Liver (tissue), 9 donors: Measurements from ENCODE around the gene UBE2L3. TPM values are rescaled to one million over a fixed set of nuclear protein-coding genes. Genes with fewer than 3 reads are reported as not detected.

Source experiments
- DNase-seq: peaks from one replicate; pipeline ENCODE4 v3.0.0-alpha.2; 2017; ENCODE audit warnings: low spot score
- H3K27ac ChIP-seq, 2 donors: one replicate each; pipeline ENCODE4 v1.7.0; 2013; ENCODE audit warnings: inconsistent platforms in 2 of 2, low read length in 2 of 2, control low read depth in 1 of 2, low read depth in 1 of 2, mild to moderate bottlenecking in 1 of 2
- H3K27me3 ChIP-seq, 4 donors: one replicate each; pipeline versions ENCODE4 v1.6.1 to v1.7.0; 2013; ENCODE audit warnings: low read length in 3 of 4, inconsistent platforms in 1 of 4, mild to moderate bottlenecking in 1 of 4, moderate library complexity in 1 of 4; ENCODE audit not compliant: control insufficient read depth in 4 of 4, insufficient read depth in 4 of 4
- H3K36me3 ChIP-seq, 4 donors: one replicate each; pipeline versions ENCODE4 v1.6.1 to v1.7.0; 2013; ENCODE audit warnings: low read length in 3 of 4, mild to moderate bottlenecking in 3 of 4, low read depth in 1 of 4, moderate library complexity in 1 of 4; ENCODE audit not compliant: control insufficient read depth in 4 of 4, insufficient read depth in 3 of 4
- H3K4me1 ChIP-seq, 4 donors: one replicate each; pipeline versions ENCODE4 v1.6.1 to v1.7.0; 2013; ENCODE audit warnings: low read length in 3 of 4, mild to moderate bottlenecking in 3 of 4, moderate library complexity in 1 of 4; ENCODE audit not compliant: control insufficient read depth in 4 of 4, insufficient read depth in 4 of 4
- H3K4me3 ChIP-seq, 3 donors: one replicate each; pipeline versions ENCODE4 v1.6.1 to v1.7.0; 2013; ENCODE audit warnings: low read length in 3 of 3, control low read depth in 1 of 3, low read depth in 1 of 3, mild to moderate bottlenecking in 1 of 3
- H3K9ac ChIP-seq, 2 donors: one replicate each; pipeline ENCODE4 v1.7.0; 2013; ENCODE audit warnings: low read length in 2 of 2, mild to moderate bottlenecking in 2 of 2, moderate library complexity in 2 of 2, control low read depth in 1 of 2, low read depth in 1 of 2
- H3K9me3 ChIP-seq, 4 donors: one replicate each; pipeline versions ENCODE4 v1.6.1 to v1.7.0; 2013; ENCODE audit warnings: low read length in 3 of 4; ENCODE audit not compliant: control insufficient read depth in 4 of 4
- EGR1 ChIP-seq, 2 donors: IDR thresholded peaks; 2 replicates each; pipeline ENCODE4 v1.6.1; 2016 to 2018; ENCODE audit warnings: antibody characterized with exemption in 2 of 2, low read depth in 2 of 2
- FOXA1 ChIP-seq: IDR thresholded peaks from 2 replicates; pipeline ENCODE4 v1.6.1; 2016; ENCODE audit warnings: antibody characterized with exemption
- FOXA2 ChIP-seq: IDR thresholded peaks from 2 replicates; pipeline ENCODE4 v1.6.1; 2016; ENCODE audit warnings: antibody characterized with exemption
- HNF4A ChIP-seq, 2 donors: conservative IDR thresholded peaks; 2 replicates each; pipeline ENCODE4 v1.6.1; 2016; ENCODE audit warnings: antibody characterized with exemption in 2 of 2, mild to moderate bottlenecking in 2 of 2
- HNF4G ChIP-seq: IDR thresholded peaks from 2 replicates; pipeline ENCODE4 v1.6.1; 2016; ENCODE audit warnings: antibody characterized with exemption
- NR2F2 ChIP-seq: IDR thresholded peaks from 2 replicates; pipeline ENCODE4 v1.6.1; 2016; ENCODE audit warnings: antibody characterized with exemption
- RAD21 ChIP-seq, 2 donors: IDR thresholded peaks; 2 replicates each; pipeline ENCODE4 v1.6.1; 2016; ENCODE audit warnings: antibody characterized with exemption in 2 of 2, mild to moderate bottlenecking in 2 of 2
- RXRA ChIP-seq, 2 donors: IDR thresholded peaks; 2 replicates each; pipeline ENCODE4 v1.6.1; 2017 to 2018; ENCODE audit warnings: antibody characterized with exemption in 2 of 2, mild to moderate bottlenecking in 1 of 2
- SP1 ChIP-seq: IDR thresholded peaks from 2 replicates; pipeline ENCODE4 v1.6.1; 2018; ENCODE audit warnings: antibody characterized with exemption, mild to moderate bottlenecking
- YY1 ChIP-seq: IDR thresholded peaks from 2 replicates; pipeline ENCODE4 v1.6.1; 2016; ENCODE audit warnings: antibody characterized with exemption, mild to moderate bottlenecking
- WGBS: extraction: QIAGEN DNeasy Blood & Tissue Kit; methylation state at CpG from one replicate; pipeline ENCODE4 v1.1.7; 2013; 5-methylcytosine and 5-hydroxymethylcytosine counted together
- polyA plus RNA-seq, 2 donors: library from polyadenylated mRNA; stranded (reverse) in 1 of 2; unstranded in 1 of 2; fragments of 200-250 nt in 1 of 2; fragments of >200 nt in 1 of 2; fragmentation: Nextera tagmentation in 1 of 2; extraction: Ambion mirVana in 1 of 2; gene quantifications; one replicate each; pipeline versions ENCODE4 v1.2.1 to v1.2.3, GENCODE V29; 2013 to 2015
- total RNA-seq, 2 donors: library from RNA; depleted of rRNA; stranded (reverse); fragments of >200 nt; gene quantifications; one replicate each; pipeline ENCODE4 v1.2.3, GENCODE V29; 2014
- TF ChIP-seq, protein P1 (sequence below): IDR thresholded peaks from 2 replicates; pipeline ENCODE4 v1.6.1; 2016; ENCODE audit warnings: antibody characterized with exemption, mild to moderate bottlenecking
- TF ChIP-seq, protein P2 (sequence below): fragments of 150-350 bp; IDR thresholded peaks from 2 replicates; pipeline ENCODE4 v1.5.1; 2017; ENCODE audit warnings: improper control_type of control experiment, low read depth, low read length; ENCODE audit not compliant: missing input control
- TF ChIP-seq, protein P3 (sequence below): IDR thresholded peaks from 2 replicates; pipeline ENCODE4 v1.6.1; 2016; ENCODE audit warnings: antibody characterized with exemption
- TF ChIP-seq, protein P4 (sequence below): IDR thresholded peaks from 2 replicates; pipeline ENCODE4 v1.6.1; 2016; ENCODE audit warnings: antibody characterized with exemption
- donor health status: healthy.
- donor health status: healthy.
- donor health status: healthy.
- donor health status: healthy.
- donor health status: healthy.

Gene UBE2L3
- total and polyA plus RNA-seq, 4 donors, result 14.3 to 33.4 (median 19.8) TPM

DNA sequence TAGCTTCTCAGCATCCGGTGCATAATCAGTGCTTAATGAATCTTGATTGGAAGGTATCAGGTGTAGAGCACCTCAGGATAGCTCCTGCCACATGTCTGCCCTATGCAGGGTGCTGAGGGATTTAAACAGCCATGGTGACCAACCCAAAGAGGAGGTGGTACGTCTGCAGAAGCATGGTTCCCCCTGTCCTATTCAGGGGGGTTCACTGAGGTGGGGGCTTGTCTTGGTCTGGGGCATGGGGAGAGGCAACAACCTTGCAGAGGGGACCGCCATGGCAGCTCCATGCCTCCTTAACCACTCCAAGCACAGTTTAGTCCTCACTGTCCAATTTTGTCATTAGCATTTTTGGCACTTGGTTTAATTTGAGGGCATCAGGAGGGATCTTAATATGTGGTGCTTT, 24.9 kb downstream of the UBE2L3 start (continued):
- TF ChIP-seq, protein P1, sequence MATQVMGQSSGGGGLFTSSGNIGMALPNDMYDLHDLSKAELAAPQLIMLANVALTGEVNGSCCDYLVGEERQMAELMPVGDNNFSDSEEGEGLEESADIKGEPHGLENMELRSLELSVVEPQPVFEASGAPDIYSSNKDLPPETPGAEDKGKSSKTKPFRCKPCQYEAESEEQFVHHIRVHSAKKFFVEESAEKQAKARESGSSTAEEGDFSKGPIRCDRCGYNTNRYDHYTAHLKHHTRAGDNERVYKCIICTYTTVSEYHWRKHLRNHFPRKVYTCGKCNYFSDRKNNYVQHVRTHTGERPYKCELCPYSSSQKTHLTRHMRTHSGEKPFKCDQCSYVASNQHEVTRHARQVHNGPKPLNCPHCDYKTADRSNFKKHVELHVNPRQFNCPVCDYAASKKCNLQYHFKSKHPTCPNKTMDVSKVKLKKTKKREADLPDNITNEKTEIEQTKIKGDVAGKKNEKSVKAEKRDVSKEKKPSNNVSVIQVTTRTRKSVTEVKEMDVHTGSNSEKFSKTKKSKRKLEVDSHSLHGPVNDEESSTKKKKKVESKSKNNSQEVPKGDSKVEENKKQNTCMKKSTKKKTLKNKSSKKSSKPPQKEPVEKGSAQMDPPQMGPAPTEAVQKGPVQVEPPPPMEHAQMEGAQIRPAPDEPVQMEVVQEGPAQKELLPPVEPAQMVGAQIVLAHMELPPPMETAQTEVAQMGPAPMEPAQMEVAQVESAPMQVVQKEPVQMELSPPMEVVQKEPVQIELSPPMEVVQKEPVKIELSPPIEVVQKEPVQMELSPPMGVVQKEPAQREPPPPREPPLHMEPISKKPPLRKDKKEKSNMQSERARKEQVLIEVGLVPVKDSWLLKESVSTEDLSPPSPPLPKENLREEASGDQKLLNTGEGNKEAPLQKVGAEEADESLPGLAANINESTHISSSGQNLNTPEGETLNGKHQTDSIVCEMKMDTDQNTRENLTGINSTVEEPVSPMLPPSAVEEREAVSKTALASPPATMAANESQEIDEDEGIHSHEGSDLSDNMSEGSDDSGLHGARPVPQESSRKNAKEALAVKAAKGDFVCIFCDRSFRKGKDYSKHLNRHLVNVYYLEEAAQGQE, result no peak

DNA sequence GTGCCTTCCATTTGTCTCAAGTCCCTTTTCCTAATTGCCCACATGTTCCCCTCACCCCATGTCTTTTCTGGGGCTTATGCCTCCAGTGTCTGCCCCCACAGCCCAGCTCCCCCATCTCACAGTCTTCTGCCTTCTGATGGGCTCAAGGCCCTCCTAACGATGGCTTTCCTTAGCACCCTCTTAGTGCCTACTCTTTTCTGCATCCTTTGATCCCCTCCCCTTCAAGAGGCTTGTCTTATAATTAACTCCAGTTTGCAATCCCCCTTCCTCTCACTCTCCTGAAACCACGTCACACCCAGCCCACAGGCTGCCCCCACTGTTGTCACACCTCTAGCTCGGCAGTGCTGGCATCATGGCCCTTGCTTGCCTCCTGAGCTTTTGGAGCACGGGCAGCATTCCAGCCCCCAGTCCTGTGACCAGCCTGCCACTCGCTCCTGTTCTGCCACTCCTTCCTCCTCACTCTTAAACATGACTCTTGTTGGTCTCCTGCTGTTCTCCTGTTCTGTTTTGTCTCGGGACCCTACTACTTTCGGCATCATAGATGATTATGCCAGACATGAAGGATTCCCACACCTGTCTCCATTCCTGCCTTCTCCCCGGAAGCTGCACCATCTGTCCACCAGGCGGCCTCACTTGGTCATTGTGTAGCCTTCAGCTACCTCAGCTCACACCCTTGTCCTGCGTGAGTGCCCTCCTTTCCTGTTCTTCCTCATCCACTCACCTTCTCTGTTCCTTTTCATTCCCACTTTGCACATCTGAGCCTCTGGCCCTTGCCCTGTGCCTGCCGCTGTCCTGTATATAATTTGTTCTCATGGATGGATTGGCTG, 26.1 kb downstream of the UBE2L3 start:
- no peaks in the 10 kb centered on the region for H3K27me3 ChIP-seq
- no peak overlapping the region for H3K27ac ChIP-seq
- peaks cover 0 to 30% (median 22%) of the 10 kb centered on the region in 4 donors for H3K36me3 ChIP-seq
- no peak overlapping the region for H3K9ac ChIP-seq
- 88% methylated on average over 11 of the region's 11 CpGs for WGBS
- DNase-seq, result no peak
- TF ChIP-seq RXRA (IDR thresholded peaks at IDR 0.05), result no peak
- TF ChIP-seq, protein P2, sequence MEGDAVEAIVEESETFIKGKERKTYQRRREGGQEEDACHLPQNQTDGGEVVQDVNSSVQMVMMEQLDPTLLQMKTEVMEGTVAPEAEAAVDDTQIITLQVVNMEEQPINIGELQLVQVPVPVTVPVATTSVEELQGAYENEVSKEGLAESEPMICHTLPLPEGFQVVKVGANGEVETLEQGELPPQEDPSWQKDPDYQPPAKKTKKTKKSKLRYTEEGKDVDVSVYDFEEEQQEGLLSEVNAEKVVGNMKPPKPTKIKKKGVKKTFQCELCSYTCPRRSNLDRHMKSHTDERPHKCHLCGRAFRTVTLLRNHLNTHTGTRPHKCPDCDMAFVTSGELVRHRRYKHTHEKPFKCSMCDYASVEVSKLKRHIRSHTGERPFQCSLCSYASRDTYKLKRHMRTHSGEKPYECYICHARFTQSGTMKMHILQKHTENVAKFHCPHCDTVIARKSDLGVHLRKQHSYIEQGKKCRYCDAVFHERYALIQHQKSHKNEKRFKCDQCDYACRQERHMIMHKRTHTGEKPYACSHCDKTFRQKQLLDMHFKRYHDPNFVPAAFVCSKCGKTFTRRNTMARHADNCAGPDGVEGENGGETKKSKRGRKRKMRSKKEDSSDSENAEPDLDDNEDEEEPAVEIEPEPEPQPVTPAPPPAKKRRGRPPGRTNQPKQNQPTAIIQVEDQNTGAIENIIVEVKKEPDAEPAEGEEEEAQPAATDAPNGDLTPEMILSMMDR, result no peak
- TF ChIP-seq NR2F2, result no peak
- TF ChIP-seq FOXA1, result no peak
- no peak for TF ChIP-seq HNF4G
- no peak for TF ChIP-seq HNF4A (conservative IDR thresholded peaks at IDR 0.05)
- no peak for TF ChIP-seq SP1
- TF ChIP-seq, protein P3, sequence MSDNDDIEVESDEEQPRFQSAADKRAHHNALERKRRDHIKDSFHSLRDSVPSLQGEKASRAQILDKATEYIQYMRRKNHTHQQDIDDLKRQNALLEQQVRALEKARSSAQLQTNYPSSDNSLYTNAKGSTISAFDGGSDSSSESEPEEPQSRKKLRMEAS, result no peak
- no peaks in the 10 kb centered on the region for H3K9me3 ChIP-seq
- peaks cover 0 to 5% (median 1%) of the 10 kb centered on the region in 4 donors for H3K4me1 ChIP-seq
- H3K4me3 ChIP-seq, result no peak overlapping the region

DNA sequence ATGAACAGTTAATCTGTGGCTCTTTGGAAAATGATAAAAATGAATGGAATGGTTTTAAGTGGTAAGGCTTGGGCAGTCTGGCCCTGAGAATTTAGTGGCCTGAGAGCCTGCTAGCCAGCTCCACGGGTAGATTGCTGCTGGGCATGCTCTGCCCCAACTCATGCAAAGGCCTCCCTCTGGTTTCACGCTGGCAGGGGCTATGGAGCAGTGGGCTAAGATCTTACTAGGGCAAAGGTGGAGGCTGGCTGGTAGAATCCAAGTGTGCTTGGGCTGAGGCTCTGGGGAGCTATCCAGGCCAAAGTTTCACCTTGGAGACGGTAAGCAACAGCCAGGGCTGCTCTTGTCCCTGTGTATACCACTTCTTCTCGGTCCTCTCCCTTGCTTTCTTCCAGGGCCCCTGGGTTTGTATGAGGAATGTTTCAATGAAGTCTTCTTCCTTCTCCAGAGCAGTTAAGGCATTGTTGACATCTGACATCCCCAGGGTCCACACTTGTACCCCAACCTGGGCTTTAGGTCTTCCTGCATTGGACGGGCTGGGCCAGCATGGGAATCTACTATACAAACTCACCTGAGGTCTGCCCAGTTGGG, 27.4 kb downstream of the UBE2L3 start:
- Histone ChIP-seq H3K9me3 (no peaks in the 10 kb centered on the region), H3K27me3 (no peaks in the 10 kb centered on the region), H3K4me1 (peaks cover 0 to 3% (median 0%) of the 10 kb centered on the region in 4 donors), H3K27ac (no peak overlapping the region), H3K36me3 (peaks cover 0 to 30% (median 22%) of the 10 kb centered on the region in 4 donors), H3K9ac (no peak overlapping the region), H3K4me3 (no peak overlapping the region)
- no peak for DNase-seq
- WGBS, result 93% methylated on average over 5 of the region's 5 CpGs
- no peak for TF ChIP-seq FOXA2
- TF ChIP-seq, protein P3, result no peak
- no peak for TF ChIP-seq RAD21 (IDR thresholded peaks at IDR 0.05)
- no peak for TF ChIP-seq YY1
- no peak for TF ChIP-seq SP1
- TF ChIP-seq RXRA (IDR thresholded peaks at IDR 0.05), result no peak
- TF ChIP-seq, protein P4, sequence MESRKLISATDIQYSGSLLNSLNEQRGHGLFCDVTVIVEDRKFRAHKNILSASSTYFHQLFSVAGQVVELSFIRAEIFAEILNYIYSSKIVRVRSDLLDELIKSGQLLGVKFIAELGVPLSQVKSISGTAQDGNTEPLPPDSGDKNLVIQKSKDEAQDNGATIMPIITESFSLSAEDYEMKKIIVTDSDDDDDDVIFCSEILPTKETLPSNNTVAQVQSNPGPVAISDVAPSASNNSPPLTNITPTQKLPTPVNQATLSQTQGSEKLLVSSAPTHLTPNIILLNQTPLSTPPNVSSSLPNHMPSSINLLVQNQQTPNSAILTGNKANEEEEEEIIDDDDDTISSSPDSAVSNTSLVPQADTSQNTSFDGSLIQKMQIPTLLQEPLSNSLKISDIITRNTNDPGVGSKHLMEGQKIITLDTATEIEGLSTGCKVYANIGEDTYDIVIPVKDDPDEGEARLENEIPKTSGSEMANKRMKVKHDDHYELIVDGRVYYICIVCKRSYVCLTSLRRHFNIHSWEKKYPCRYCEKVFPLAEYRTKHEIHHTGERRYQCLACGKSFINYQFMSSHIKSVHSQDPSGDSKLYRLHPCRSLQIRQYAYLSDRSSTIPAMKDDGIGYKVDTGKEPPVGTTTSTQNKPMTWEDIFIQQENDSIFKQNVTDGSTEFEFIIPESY, result no peak
- TF ChIP-seq, protein P2, result no peak
- no peak for TF ChIP-seq NR2F2
- TF ChIP-seq EGR1 (IDR thresholded peaks at IDR 0.05; ENCODE audit: low read depth in 2 of 2), result no peak
